Right renal cortex interstitium (tissue), 3 donors: ENCODE measurements around the gene KIAA1143. TPM values are rescaled to one million over a fixed set of nuclear protein-coding genes. Genes with fewer than 3 reads are reported as not detected.

Experiments
- polyA plus RNA-seq, 3 donors: library from polyadenylated mRNA; unstranded; fragments of 120-200 nt; gene quantifications; one replicate each; pipeline ENCODE4 v1.2.1, GENCODE V29; 2013; ENCODE audit not compliant: insufficient read length in 3 of 3

Gene KIAA1143
- polyA plus RNA-seq, 3 donors = 54.7 to 71.4 (median 61.1) TPM

Other genes starting within 250 kb of the KIAA1143 start
- gene ZKSCAN7, start 206.4 kb downstream of the KIAA1143 start, polyA plus RNA-seq = 10 to 100 TPM; 15.3 to 19.0 (median 18.5) TPM
- gene ZNF660, start 176.7 kb downstream of the KIAA1143 start, polyA plus RNA-seq = 10 to 100 TPM in 2 of 3 donors, 1 to 10 TPM in 1; 9.7 to 11.4 (median 11.1) TPM
- 10 to 100 TPM; 31.8 to 39.9 (median 34.3) TPM for gene ZNF197, start 136.6 kb downstream of the KIAA1143 start, polyA plus RNA-seq
- gene ZNF35, start 112.9 kb downstream of the KIAA1143 start, polyA plus RNA-seq = 10 to 100 TPM; 10.4 to 11.5 (median 10.4) TPM
- 10 to 100 TPM; 13.8 to 15.5 (median 14.0) TPM for gene ZNF502, start 49.0 kb downstream of the KIAA1143 start, polyA plus RNA-seq
- gene ZNF501, start 32.0 kb downstream of the KIAA1143 start, polyA plus RNA-seq = 10 to 100 TPM; 12.2 to 13.5 (median 13.2) TPM
- gene KIF15, start 175 bp upstream of the KIAA1143 start, polyA plus RNA-seq = 10 to 100 TPM; 25.8 to 30.2 (median 27.5) TPM
- 10 to 100 TPM; 27.6 to 30.9 (median 30.1) TPM for gene TMEM42, start 100.3 kb upstream of the KIAA1143 start, polyA plus RNA-seq
- under 1 TPM; 0.06 to 0.11 (median 0.07) TPM for gene TGM4, start 113.0 kb upstream of the KIAA1143 start, polyA plus RNA-seq
- gene ZDHHC3, start 214.6 kb upstream of the KIAA1143 start, polyA plus RNA-seq = 10 to 100 TPM; 76.1 to 81.4 (median 80.0) TPM
- 10 to 100 TPM; 49.5 to 51.7 (median 51.5) TPM for gene EXOSC7, start 214.6 kb upstream of the KIAA1143 start, polyA plus RNA-seq